SH-SY5Y (cell line): ENCODE results near the gene ELMO1.

Source experiments
- GATA2 ChIP-seq: IDR thresholded peaks from 2 replicates; pipeline ENCODE4 v1.6.1; 2011; ENCODE audit warnings: mild to moderate bottlenecking, low read depth, low read length
- GATA3 ChIP-seq: IDR thresholded peaks from 2 replicates; pipeline ENCODE4 v1.6.1; 2011; ENCODE audit warnings: low read depth, mild to moderate bottlenecking, low read length, moderate library complexity

GRCh38 chr7:37215290-37215923, 233.3 kb downstream of the ELMO1 start:
- TF ChIP-seq GATA2 (no peak), GATA3 (no peak)
